Measurements from ENCODE around the gene PPP1R3D. TPM values are rescaled to one million over a fixed set of nuclear protein-coding genes. Genes with fewer than 3 reads are reported as not detected.

PPP1R3D gene
- total and polyA plus RNA-seq, 9 of the 15 experiments (the other 6 are each of a cell fraction or from before 2014, with no cell fraction given), result 0.35 to 3.3 (median 1.8) TPM

DNA sequence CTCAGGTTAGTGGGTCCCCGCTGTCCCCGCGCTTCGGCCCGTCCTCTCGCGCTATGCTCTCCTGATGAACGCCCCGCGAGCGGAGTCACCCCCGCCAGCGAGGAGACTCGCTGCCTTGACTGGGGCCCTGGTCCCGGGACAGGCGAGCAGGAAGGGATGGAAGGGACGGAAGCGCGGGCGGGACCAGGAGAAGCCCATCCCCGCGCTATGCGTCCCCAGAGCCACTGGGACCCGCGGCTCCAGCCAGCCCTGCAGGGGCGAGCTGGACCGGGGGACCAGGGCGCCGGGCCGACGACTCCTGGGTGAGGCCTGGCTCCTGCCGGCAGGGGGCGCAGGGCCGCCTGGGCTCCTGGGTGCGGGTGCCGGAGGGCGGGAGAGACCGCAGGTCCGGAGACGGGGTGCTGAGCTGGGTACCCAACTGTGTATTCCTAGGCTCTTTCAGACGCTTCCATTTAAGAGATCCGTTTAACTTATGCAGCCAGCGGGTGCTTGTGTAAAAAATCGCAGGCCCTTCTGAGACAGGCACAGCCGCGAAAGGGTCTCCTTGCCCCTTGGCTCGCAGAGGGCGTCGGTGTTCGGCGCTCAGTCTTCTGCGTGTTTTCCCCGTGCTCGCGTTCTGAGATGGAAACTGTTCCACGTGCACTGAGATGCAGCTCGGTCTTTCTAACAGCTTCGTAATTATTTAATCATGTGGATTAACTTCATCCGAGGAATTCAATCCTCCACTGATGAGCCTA, 6.1 kb downstream of the PPP1R3D start (continued):
- TF ChIP-seq, protein P1, sequence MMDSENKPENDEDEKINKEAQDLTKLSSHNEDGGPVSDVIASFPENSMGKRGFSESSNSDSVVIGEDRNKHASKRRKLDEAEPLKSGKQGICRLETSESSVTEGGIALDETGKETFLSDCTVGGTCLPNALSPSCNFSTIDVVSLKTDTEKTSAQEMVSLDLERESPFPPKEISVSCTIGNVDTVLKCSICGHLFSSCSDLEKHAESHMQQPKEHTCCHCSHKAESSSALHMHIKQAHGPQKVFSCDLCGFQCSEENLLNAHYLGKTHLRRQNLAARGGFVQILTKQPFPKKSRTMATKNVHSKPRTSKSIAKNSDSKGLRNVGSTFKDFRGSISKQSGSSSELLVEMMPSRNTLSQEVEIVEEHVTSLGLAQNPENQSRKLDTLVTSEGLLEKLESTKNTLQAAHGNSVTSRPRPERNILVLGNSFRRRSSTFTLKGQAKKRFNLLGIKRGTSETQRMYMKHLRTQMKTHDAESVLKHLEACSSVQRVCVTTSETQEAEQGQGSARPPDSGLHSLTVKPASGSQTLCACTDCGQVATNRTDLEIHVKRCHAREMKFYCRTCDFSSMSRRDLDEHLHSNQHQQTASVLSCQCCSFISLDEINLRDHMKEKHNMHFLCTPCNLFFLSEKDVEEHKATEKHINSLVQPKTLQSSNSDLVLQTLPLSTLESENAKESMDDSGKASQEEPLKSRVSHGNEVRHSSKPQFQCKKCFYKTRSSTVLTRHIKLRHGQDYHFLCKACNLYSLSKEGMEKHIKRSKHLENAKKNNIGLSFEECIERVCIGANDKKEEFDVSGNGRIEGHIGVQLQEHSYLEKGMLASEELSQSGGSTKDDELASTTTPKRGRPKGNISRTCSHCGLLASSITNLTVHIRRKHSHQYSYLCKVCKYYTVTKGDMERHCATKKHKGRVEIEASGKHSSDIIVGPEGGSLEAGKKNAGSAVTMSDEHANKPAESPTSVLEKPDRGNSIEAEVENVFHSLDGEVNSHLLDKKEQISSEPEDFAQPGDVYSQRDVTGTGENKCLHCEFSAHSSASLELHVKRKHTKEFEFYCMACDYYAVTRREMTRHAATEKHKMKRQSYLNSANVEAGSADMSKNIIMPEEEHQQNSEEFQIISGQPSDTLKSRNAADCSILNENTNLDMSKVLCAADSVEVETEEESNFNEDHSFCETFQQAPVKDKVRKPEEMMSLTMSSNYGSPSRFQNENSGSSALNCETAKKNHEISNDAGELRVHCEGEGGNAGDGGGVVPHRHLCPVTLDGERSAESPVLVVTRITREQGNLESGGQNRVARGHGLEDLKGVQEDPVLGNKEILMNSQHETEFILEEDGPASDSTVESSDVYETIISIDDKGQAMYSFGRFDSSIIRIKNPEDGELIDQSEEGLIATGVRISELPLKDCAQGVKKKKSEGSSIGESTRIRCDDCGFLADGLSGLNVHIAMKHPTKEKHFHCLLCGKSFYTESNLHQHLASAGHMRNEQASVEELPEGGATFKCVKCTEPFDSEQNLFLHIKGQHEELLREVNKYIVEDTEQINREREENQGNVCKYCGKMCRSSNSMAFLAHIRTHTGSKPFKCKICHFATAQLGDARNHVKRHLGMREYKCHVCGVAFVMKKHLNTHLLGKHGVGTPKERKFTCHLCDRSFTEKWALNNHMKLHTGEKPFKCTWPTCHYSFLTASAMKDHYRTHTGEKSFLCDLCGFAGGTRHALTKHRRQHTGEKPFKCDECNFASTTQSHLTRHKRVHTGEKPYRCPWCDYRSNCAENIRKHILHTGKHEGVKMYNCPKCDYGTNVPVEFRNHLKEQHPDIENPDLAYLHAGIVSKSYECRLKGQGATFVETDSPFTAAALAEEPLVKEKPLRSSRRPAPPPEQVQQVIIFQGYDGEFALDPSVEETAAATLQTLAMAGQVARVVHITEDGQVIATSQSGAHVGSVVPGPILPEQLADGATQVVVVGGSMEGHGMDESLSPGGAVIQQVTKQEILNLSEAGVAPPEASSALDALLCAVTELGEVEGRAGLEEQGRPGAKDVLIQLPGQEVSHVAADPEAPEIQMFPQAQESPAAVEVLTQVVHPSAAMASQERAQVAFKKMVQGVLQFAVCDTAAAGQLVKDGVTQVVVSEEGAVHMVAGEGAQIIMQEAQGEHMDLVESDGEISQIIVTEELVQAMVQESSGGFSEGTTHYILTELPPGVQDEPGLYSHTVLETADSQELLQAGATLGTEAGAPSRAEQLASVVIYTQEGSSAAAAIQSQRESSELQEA (IDR thresholded peaks at IDR 0.05; ENCODE audit: low read depth), result no peak
- TF ChIP-seq RCOR1 (IDR thresholded peaks at IDR 0.05; ENCODE audit: borderline replicate concordance in 1 of 2, low read depth in 2 of 2, low read length in 2 of 2), result peak in 1 of 2 experiments; percentile 54; a peak in 1 of 4 replicates
- TF ChIP-seq RAD21 (CRISPR knock-in tag; conservative IDR thresholded peaks at IDR 0.05 in 1 of 2, IDR thresholded peaks at IDR 0.05 in 1 of 2), result peak; percentile 38 to 63
- TF ChIP-seq, protein P2, sequence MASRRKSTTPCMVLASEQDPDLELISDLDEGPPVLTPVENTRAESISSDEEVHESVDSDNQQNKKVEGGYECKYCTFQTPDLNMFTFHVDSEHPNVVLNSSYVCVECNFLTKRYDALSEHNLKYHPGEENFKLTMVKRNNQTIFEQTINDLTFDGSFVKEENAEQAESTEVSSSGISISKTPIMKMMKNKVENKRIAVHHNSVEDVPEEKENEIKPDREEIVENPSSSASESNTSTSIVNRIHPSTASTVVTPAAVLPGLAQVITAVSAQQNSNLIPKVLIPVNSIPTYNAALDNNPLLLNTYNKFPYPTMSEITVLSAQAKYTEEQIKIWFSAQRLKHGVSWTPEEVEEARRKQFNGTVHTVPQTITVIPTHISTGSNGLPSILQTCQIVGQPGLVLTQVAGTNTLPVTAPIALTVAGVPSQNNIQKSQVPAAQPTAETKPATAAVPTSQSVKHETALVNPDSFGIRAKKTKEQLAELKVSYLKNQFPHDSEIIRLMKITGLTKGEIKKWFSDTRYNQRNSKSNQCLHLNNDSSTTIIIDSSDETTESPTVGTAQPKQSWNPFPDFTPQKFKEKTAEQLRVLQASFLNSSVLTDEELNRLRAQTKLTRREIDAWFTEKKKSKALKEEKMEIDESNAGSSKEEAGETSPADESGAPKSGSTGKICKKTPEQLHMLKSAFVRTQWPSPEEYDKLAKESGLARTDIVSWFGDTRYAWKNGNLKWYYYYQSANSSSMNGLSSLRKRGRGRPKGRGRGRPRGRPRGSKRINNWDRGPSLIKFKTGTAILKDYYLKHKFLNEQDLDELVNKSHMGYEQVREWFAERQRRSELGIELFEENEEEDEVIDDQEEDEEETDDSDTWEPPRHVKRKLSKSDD (conservative IDR thresholded peaks at IDR 0.05; ENCODE audit: low read length), result peak; percentile 47; the same call in 1 of the 2 replicates
- TF ChIP-seq, protein P3, sequence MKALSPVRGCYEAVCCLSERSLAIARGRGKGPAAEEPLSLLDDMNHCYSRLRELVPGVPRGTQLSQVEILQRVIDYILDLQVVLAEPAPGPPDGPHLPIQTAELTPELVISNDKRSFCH (CRISPR knock-in tag; IDR thresholded peaks at IDR 0.05), result no peak
- TF ChIP-seq, protein P3 (tag; IDR thresholded peaks at IDR 0.05), result no peak
- TF ChIP-seq TAF1 (IDR thresholded peaks at IDR 0.05; ENCODE audit: control insufficient read depth, extremely low read depth, insufficient read depth, low read length, severe bottlenecking), result no peak
- TF ChIP-seq, protein P4, sequence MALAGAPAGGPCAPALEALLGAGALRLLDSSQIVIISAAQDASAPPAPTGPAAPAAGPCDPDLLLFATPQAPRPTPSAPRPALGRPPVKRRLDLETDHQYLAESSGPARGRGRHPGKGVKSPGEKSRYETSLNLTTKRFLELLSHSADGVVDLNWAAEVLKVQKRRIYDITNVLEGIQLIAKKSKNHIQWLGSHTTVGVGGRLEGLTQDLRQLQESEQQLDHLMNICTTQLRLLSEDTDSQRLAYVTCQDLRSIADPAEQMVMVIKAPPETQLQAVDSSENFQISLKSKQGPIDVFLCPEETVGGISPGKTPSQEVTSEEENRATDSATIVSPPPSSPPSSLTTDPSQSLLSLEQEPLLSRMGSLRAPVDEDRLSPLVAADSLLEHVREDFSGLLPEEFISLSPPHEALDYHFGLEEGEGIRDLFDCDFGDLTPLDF (CRISPR knock-in tag; IDR thresholded peaks at IDR 0.05), result peak; percentile 69
- TF ChIP-seq RBBP5 (IDR thresholded peaks at IDR 0.05; ENCODE audit: borderline replicate concordance, insufficient read depth, low read length, poor library complexity, severe bottlenecking), result peak; percentile 42
- TF ChIP-seq, protein P5, sequence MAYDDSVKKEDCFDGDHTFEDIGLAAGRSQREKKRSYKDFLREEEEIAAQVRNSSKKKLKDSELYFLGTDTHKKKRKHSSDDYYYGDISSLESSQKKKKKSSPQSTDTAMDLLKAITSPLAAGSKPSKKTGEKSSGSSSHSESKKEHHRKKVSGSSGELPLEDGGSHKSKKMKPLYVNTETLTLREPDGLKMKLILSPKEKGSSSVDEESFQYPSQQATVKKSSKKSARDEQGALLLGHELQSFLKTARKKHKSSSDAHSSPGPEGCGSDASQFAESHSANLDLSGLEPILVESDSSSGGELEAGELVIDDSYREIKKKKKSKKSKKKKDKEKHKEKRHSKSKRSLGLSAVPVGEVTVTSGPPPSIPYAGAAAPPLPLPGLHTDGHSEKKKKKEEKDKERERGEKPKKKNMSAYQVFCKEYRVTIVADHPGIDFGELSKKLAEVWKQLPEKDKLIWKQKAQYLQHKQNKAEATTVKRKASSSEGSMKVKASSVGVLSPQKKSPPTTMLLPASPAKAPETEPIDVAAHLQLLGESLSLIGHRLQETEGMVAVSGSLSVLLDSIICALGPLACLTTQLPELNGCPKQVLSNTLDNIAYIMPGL (CRISPR knock-in tag; IDR thresholded peaks at IDR 0.05), result peak; percentile 67; the same call in 1 of the 2 replicates
